HG02884 (cell line): ENCODE measurements around the gene CDK5RAP1.

Experiments used
- ATAC-seq: cut with Tn5 transposase; IDR thresholded peaks from one replicate; pipeline ENCODE4 v1.9.1; 2021; ENCODE audit warnings: mild to moderate bottlenecking, moderate library complexity; ENCODE audit not compliant: unreplicated experiment

Gene CDK5RAP1

DNA sequence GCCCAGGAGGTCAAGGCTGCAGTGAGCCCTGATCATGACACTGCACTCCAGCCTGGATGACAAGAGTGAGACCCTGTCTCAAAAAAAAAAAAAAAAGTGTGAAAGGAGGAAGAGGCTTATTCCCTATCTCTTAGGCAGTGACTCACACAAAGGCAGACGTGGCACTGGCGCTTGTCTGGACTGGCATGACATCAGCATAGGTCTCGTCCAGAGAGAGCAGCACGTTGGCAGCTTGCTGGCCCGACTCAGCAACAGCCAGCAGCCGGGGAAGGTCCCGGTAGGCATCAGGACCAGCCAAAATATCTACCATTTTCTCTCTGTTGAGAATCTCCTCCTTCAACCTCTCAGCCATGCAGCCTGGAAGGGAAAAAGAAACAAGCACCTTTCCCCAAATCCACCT, 14.1 kb downstream of the CDK5RAP1 start:
- ATAC-seq, result no peak

DNA sequence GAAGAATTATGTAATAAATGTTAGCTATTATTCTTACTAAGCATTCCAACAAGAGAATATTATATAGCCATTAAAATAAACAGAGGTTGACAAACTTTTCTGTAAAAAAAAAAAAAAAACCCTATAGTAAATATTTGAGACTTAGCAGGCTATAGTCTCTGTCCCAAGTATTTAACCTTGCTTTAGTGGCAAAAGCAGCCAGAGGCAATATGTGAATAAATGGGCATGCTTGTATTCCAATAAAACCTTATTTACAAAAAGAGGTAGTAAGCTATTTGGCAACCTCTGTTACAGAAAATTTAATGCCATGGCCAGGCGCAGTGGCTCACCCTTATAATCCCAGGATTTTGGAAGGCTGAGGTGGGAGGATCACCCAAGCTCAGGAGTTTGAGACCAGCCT, 14.6 kb downstream of the CDK5RAP1 start:
- no peak for ATAC-seq

DNA sequence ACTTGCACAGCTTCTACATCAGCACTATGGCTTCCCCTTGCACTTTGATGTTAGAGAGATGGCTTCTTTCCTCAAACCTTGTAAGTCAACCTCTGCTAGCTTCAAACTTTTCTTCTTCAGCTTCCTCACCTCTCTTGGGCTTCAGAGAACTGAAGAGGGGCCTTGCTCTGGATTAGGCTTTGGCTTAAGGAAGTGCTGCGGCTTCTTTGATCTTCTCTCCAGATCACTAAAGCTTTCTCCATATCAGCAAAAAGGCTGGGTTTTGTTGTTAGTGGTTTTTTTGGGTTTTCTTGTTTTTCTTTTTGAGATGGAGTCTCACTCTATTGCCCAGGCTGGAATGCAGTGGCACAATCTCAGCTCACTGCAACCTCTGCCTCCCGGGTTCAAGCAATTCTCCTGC, 24.0 kb downstream of the CDK5RAP1 start:
- ATAC-seq, result no peak

DNA sequence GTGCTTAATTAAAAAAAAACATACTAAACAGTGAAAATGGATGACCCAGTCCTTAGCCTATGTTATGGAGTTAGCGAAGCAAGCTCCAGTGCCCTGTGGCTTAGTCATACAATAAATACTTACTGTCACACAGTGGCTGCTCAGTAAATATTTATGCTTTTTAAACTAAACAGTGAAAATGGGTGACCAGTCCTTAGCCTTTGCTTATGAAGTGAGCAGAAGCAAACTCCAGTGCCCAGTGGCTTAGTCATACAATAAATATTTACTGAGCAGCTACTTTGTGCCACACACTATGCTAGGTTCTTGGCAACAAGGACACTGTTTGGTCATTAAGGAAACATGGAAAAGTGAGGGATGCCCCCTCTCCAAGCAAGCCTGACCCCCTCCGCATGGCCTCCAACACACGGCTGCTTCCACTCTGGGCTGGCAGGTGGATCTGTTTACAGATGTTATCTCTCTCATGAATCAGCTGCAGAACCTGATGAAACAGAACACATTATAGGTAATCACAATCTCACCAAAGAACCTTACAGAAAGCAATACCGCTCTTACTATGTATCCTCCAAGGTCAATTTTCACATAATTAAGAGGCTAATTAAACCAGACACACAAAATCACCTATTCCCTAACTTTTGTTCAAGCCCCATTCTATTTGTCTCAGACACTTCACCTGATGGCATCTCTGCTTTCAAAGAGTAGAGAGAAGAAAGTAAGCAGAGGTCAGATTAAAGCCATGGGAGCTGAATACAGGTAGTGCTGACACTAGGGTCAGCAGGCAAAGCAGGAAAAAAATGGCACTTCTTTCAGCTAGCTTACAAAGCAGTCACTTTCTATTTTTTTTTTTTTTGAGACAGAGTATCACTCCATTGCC, 27.3 kb downstream of the CDK5RAP1 start:
- ATAC-seq, result no peak

DNA sequence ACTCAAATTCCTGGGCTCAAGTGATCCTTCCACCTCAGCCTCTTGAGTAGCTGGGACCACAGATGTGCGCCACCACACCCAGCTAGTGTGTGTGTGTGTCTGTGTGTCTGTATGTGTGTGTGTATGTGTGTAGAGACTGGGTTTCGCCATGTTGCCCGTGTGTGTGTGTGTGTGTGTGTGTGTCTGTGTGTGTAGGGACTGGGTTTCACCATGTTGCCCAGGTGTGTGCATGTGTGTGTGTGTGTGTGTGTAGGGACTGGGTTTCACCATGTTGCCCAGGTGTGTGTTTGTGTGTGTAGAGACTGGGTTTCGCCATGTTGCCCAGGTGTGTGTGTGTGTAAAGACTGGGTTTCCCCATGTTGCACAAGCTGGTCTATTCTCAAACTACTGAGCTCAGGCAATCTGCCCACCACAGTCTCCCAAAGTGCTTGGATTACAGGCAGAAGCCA, 28.3 kb downstream of the CDK5RAP1 start:
- no peak for ATAC-seq

DNA sequence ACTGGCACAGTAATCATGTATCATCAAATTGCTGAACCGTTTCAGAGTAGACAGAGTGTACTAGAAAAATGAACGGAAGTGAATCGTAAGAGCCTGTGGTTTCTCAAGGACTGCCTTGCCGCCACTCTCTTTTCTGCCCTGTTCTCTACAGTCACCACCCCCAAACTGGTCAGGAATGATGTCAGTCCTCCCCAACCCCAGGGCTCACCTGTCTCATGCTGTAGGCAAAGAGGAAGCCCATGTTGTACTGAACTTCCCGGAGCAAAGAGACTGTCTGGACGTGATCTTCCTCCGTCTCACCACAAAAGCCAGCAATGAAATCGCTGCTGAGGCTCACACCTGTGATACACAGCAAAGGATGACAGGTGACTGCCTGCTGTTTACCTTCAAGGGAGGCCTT, 31.0 kb downstream of the CDK5RAP1 start:
- ATAC-seq, result no peak

DNA sequence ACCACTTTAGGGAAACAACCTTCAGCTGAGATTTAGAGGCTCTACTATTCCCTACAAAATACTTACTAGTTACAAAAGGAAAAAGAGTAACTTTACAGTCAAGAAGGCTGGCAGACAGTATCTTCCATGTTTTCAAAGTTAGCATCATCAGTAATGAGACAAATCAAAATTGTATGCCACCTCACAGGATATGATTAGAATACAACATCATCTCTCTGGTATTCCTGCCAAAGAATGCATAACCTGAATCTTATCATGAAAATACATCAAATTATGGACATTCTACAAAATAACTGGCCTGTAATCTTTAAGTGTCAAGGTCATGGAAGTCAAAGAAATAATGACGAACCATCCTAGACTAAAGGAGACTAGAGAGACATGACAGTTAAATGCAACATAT, 38.4 kb downstream of the CDK5RAP1 start:
- ATAC-seq, result no peak

DNA sequence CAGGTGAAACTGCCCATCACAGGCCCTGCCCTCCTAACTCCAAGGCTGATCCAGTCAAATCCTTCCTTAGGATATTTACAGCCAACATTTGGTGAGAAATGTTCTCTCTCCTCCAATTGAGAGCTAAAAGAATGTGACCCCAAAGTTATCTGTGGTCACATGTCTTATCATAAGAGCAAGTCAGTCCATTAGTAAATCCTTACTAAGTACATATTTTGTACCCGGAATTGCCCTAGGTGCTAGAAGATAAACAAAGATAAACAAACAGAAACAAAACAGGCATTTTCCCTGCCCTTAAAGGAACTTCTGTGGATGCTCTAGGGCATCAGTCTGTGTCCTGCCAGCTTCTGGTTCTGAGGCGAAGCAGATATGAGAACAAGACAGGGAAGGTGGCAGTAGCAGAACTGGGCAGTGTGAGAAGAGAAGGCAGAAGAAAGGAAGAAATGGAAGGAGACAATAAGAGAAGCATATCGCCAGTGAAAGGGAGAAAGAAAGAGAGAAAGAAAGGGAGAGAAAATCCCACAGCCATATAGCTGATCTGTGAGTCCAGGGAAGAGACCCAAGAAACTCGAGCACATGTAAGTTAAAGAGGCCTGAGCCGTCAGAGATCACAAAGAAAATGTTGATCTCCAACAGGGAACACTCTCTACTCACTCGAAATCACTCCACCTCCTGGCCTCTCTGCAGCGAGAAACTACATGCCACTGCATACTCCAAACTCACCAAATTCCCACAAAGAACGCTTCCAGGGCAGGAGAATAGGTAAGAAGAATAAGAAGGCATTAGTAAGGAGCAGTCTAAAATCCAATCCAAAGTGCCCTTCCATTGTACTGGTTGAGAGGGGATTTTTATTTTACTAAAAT, 41.7 kb downstream of the CDK5RAP1 start:
- ATAC-seq, result no peak

DNA sequence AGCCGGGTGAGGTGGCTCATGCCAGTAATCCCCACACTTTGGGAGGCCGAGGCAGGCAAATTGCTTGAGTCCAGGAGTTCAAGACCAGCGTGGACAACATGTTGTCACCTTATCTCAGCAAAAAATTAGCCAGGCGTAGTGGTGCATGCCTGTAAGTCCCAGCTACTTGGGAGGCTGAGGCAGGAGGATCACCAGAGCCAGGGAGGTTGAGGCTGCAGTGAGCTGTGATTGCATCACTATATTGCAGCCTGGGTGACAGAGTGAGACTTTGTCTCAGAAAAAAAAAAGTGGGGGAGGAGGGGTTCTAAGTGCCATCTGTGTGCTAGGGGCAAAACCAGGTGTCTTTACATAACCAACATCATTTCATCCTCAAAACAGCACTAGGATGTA, 48.3 kb downstream of the CDK5RAP1 start:
- no peak for ATAC-seq

DNA sequence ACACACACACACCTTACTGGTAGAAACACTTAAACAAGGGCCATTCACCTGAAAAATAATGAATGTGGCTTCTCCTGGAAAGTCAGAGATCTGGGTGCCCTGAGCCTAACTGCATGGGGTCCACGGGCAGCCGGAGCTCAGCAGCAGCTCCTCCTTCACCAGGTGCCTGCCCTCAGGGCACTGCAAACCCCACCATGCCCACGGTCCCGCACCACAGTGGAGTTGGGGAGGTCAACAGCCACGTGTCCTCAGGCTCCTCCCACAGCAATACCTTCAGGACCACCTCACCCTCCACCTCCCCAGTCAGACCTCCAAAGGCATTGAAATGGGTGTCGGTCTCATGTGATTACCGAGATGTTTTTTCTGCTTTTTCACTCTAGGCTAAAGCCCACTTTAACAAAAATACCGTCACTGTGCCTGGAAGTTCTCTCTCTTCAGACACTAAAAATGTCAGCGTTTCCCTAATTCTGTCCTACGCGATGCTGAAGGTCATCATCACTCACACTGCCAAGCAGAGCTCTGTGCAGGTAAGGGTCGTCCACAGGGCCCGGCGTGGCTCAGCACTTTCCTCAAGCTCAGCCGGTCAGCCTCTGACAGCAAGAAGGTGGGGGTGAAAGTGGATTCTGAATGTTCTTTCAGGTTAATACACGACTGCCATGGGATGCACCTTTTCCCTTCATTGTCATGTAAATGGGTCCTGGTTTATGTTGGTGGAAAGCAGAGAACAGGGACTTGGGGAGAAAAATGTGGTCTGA, 48.9 kb downstream of the CDK5RAP1 start:
- no peak for ATAC-seq

DNA sequence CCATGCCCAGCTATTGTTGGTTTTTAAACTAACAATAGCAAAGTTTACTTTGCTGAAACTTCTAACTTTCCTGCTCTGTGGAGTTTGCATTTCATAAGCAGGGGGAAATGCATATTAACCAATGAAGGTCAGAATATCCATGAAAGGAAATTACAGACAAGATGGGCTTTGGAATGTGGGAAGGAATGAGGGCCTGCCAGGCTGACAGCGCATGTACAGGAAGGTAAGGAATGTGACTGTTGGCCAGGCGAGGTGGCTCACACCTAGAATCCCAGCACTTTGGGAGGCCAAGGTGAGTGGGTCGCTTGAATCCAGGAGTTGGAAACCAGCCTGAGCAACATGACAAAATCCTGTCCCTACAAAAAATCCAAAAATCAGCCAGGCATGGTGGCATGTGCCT, 49.6 kb downstream of the CDK5RAP1 start:
- no peak for ATAC-seq

DNA sequence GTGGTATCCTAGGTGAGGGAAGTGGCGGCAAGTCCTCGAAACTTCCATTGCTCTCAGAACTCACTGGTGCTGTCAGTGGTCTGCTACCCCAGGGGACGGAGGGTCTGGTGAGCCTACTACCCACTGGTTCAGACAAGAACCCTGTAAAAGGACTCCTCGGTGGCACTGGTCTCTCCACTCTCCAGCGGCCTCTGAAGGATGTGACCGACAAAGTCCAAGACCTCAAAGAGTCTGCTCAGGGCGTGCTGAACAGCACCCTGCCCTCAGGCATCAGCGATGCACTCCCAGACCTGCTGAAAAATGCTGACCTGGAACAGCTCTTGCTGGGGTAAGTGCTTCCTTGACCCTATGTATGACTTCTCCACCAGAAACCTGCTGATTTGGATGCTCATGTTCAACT, 51.8 kb downstream of the CDK5RAP1 start:
- ATAC-seq, result no peak

DNA sequence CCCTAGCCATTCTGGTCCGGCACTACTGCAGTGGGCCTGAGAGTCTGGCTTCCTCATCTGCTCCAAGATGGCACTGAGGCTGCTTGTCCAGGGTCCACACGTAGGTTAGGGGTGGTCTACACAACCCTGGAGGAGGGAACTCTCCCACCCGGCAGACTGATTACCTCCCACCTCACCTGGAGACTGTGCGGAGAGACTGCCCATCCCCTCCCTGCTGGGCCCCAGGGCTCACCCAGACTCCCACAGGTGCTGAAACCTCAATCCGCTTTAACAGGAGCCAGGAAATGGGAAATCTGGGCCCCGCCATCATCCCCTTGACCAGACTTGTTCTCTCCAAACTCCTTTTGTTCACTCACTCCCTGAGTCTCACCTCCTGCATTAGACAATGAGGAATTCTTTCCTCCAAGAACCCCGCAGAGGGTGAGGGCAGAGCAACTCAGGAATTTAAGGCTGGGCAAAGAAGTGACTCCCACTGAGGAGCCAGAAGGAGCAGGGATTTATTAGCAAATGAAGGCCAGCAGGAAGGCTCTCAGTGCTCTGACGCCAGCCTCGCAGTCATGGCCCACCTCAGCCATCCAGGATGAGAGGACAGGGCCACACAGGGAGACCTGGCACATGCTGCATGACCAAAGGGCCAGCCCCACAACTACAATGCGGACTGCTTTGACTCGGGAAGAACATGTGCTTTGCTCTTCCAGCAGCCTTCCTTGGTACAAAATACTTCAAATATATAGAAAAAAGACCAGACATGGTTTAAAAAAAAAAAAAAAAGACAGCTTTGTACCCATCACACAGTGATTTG, 53.0 kb downstream of the CDK5RAP1 start:
- ATAC-seq, result no peak

DNA sequence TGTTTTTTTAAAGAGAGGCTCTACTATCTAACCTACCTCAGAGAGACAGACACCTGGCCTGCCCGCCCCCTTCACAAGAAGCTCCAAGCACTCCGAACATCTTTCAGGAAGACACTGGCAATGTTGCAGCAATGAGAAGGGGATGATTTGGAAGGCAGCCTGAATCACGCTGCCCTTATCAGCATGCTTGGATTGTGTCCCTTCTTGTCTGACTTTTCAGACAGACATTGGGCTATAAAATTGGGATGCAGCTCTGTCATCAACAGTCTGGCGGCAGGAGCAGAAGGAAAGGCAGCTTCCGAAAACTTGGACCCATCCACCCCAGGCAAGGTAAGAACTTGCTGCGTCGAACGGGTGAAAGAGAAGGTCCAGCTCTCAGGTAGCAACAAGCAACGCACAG, 56.0 kb downstream of the CDK5RAP1 start:
- no peak for ATAC-seq

DNA sequence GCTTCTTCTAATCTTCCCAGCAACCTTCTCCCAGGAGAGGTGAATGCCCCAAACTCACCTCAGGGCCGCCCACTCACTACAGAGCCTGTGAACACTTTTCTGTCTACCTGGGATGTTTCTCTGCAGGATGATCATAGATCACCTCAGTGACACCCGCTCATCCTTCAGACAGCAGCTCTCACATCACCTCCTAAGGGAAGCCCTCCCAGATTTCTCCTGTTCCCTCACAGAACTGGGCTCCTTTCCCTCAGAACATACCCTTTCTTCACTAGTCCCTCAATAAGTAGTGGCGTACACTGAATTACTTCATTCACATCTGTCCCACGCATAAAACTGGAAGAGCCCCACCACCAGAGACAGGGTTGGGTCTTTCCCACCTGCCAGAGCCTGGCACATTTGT, 57.8 kb downstream of the CDK5RAP1 start:
- no peak for ATAC-seq

DNA sequence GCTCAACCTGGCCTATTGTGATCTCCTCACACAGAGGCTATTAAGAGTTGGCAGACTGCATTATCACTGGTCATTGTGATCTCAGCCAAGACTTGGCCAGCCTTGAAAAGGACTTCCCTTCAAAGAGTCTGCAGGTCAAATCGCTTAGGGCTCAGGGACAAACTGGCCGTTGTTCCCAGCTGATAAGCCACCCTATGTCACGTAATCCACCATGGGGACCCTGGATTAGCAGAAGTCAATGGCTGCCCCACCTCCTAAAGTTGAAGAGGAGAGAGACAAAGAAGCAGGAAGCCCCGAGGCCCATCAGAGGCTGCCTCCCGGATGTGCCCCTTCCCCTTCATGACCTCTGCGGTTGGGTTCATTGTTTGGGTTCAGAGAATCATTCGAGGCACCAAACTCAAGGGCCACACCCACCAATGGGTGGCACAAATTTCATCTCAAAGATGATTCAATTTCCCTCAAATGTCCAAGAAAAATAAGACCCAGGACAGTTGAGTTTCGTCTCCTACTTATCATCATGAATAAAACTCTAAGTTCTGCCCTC, 61.7 kb downstream of the CDK5RAP1 start:
- ATAC-seq, result no peak

DNA sequence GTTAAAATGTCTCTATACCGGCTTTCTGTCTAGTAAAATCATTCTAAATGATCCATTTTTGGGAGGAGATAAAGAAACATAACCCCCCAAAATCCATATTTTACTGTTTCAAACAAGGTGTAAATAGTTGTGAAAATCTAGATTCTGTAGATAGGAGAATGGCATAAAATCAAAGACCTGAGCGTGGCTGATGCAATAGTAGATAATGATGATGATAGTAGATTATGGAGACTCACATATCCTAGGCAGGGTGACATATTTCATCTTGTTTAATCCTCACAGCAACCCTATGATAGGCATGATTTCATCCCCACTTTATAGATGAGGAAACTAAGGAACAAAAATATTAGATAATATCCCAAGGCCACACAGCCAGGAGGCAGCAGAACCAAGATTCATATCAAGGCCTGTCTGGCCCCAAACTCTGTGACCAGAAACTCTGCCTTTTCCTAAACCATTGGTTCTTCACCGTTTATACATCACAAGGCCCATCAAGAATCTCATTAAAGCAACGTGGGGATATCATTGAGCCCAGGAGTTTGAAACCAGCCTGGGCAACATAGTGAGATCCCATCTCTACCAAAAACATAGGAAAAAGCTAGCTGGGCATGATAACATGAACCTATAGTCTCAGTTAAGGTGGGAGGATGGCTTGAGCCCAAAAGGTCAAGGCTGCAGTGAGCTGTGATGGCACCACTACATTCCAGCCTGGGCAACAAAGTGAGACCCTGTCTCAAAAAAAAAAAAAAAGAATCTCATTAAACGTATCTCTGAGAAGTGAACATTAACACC, 62.7 kb downstream of the CDK5RAP1 start:
- ATAC-seq, result no peak

DNA sequence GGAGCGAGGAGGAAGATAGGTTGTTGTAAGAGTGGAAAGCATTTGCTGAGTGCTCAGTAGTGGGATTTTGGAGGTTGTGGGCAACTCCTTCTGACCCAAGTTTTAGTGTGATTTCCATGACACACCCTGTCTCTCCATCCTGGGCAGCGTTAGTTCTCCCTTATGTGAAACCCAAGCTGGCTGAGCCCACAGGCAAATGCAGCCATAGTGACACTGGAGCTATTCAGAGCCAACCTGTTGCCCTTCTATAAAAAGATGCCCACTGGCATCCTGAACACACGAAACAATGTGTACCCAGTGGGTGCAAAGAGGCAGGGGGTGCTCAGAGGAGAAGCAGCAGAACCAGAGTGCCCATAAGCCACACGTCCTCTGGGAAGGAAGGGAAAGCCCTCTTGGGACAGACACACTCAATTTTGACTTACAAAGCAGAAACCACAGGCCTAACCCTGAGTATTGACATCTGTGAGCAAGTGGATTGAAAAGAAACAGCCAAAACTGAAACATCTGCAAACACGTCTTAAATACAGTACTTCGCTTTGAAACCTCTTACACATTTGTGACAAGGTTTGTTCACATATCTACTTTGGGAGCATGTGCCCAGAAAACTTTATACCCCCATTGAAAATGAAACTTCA, 63.7 kb downstream of the CDK5RAP1 start:
- ATAC-seq, result no peak

DNA sequence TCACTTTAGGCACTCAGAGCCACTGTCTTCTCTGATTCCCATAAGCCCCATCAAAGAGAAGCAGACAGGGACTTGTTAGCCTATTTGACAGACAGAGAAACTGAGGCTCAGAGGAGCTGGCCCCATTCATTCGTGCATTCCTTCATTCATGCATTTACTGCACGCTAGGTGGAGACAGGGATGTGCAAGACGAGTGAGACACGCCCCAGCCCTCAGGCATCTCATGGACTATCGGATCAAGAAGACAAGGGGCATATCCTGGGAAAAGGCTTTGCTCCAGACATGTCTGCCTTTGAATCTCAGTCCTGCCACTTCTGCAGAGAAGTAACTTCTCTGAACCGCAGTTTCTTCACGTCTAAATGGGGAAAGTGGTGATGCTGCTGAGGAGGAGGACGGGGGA, 64.2 kb downstream of the CDK5RAP1 start:
- no peak for ATAC-seq
